GM21619 (cell line): ENCODE measurements around the gene SKA2.
A peak's percentile ranks its signal among the peaks of the same experiment; 100 is the strongest.
"Not testable (repeated sequence)": the region's sequence is repeated elsewhere in the genome, so short reads cannot be mapped to it uniquely, and the experiment has no call there.

Source experiments
- ATAC-seq: cut with Tn5 transposase; IDR thresholded peaks from one replicate; pipeline ENCODE4 v1.9.1; 2021; ENCODE audit not compliant: unreplicated experiment

The SKA2 gene, protein sequence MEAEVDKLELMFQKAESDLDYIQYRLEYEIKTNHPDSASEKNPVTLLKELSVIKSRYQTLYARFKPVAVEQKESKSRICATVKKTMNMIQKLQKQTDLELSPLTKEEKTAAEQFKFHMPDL

DNA sequence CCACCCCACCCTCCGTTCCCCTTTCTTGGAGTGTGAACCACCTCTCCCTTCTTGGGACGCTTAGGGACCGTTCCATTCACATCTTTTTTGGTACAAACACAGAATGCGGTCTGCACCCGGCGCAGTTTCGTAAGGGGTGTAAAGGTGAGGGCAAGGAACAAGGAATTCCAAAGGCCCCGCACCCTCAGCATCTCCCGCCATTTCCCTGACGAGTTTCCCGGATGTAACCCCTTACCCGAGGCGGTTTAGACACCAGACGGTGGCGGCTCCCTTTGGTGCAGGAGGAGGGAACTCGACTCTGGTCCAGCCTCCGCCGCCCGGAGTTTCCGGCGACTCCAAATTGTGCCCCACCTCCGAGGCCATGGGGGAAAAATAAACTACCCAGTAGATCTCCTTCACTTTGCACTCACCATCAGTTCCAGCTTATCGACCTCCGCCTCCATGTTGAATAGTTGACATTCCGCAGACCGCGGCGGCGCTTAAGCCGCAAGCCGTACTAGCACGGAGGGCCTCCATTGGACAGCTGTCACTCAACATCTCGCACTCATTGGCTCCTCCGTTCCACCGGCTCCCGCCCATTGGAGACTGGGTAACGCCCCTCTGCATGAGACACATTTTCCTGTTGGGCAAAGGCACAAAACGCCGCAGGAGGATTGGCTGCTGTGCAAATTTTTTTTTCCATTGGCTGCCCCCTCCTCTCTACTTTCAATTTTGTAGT is at the start of gene SKA2:
Gene SKA2 (minus strand): TSS at position 466 of the 718 bp plus-strand sequence. CDS start 23 bp downstream, at position 443.
- peak; percentile 73 for ATAC-seq

DNA sequence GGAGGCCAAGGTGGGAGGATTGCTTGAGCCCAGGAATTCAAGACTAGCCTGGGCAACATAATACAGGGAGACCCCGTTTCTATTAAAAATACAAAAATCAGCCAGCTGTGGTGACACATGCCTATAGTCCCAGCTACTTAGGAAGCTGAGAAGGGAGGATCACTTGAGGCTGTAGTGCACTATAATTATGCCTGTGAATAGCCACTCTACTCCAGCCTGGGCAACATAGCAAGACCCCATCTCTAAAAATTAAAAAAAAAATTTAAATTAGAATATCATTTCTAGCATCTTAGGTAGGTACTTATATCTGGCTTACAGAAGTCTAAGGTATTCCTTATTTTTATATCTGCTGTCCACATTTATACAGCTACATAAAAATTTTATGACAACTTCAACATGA is 47.3 kb upstream of the SKA2 start:
- no peak for ATAC-seq

DNA sequence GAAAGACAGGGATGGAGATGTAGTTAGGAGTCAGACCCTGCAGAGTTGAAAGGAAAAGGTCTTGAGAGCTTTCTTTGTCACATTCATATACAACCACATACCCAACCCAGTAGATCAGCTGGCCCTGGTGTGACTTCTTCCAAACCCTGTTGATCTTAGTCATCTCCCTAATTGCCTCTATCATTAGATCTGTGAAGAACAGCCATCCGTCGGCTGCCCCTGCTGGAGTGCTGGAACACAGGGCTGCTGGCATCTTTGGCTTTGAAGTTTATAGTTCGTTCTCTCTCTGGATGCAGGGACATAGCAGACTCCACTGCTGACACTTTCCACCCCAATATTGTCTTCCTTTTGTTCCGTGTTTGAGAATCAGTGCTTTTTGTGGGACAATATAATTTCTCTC is 44.4 kb upstream of the SKA2 start:
- ATAC-seq = no peak

DNA sequence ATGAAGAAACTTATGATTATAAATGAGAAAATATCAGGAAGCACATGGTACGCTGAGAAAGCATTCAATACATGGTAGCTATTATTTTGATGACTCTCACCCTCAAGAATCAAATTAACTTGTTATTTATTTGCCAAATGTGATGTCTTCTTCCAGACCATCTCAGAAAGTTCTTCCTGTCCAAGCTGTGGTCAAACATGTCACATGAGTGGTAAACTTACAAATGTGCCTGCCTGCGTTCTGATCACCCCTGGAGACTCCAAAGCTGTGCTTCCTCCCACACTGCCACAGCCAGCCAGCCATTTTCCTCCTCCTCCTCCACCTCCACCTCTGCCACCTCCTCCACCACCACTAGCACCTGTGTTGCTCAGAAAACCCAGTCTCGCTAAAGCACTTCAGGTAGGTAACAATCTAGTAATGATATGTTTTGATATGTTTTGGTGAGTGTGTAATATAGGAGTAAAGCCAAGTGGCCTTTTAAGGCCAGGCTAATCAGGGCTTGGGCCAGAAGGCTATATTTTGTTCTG is 38.4 kb upstream of the SKA2 start:
- ATAC-seq = no peak

DNA sequence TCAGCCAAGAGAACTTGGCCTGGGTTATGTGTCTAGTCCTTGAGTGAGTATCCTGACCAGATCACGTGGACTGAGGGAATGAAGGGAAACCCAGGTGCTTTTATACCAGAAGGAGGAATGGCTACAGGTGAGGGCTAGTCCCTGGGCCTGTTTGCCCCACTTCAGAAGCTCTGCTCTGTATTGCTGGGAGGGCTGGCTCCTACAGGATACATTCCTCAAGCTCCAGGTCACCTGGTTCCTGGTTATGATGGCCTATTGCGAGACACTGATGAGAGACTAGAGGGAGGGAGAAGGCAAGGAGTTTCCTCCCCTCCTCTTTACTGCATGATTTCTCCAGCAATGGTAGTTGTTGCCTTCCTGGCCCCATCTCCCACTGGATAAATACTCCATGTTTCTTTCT is 35.8 kb upstream of the SKA2 start:
- ATAC-seq = no peak

DNA sequence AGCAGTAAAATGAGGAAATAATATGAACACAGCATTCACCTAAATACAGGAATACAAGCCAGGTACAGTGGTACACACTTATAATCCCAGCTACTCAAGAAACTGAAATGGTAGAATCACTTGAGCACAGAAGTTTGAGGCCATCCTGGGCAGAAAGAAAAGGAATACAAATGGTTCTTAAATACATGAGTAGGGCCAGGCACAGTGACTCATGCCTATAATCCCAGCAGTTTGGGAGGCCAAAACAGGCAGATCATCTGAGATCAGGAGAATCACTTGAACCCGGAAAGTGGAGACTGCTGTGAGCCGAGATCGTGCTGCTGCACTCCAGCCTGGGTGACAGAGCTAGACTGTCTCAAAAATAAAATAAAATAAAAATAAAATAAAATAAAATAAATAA is 31.9 kb upstream of the SKA2 start:
- ATAC-seq = no peak

DNA sequence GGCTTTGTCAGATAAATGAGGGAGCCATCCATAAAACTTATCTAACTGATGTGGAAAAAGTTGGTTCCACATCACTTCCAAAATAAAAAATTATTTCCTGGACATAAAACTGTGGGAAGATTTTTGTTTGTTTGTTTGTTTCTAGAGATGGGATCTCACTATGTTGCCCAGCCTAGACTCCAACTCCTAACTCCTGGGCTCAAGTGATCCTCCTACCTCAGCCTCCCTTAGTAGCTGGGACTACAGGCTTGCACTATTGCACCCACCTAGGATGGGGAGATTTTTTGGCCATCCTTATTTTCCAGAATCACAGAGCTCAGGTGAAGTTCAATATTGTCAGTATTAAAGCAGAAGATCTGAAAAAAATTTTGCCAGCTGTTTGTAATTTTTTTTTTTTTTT is 31.0 kb upstream of the SKA2 start:
- no peak for ATAC-seq

DNA sequence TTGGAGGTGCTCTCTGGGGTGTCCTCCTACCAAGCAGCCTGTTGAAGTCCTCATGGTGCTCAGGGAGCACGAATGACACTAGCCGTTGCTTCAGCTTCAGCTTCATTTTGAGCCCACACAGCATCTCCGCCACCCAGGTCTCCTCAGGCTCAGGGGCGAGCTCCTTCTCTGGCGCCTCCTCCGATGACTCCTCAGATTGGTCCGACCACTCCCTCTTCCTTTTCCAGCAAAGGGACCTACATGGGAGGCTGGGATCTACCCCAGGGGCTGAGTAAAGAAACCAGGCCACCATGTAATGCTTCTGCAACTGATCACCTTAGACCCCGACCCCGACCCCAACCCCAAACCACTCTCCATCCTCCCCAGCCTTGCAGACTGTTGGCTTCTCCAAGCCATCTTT is 26.5 kb upstream of the SKA2 start:
- ATAC-seq = no peak

DNA sequence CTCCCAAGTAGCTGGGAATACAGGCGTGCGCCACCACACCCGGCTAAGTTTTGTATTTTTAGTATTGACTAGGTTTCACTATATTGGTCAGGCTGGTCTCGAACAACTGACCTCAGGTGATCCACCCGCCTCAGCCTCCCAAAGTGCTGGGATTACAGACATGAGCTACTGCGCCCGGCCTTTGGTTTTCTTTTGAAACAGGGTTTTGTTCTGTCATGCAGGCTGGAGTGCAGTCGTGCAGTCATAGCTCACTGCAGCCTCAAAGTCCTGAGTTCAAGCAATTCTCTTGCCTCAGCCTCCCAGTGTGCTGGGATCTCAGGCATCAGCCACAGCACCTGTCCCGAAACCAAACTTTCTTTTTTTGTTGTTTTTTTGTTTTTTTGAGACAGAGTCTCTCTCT is 25.6 kb upstream of the SKA2 start:
- ATAC-seq = no peak

DNA sequence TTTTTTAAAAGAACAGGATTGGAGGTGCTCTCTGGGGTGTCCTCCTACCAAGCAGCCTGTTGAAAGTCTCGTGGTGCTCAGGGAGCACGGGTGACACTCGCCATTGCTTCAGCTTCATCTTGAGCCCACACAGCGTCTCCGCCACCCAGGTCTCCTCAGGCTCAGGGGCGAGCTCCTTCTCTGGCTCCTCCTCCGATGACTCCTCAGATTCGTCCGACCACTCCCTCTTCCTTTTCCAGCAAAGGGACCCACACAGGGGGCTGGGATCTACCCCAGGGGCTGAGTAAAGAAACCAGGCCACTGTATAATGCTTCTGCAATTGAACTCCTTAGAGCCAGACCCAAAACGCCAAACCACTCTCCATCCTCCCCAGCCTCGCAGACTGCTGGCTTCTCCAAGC is 24.6 kb upstream of the SKA2 start:
- not testable (repeated sequence) for ATAC-seq

DNA sequence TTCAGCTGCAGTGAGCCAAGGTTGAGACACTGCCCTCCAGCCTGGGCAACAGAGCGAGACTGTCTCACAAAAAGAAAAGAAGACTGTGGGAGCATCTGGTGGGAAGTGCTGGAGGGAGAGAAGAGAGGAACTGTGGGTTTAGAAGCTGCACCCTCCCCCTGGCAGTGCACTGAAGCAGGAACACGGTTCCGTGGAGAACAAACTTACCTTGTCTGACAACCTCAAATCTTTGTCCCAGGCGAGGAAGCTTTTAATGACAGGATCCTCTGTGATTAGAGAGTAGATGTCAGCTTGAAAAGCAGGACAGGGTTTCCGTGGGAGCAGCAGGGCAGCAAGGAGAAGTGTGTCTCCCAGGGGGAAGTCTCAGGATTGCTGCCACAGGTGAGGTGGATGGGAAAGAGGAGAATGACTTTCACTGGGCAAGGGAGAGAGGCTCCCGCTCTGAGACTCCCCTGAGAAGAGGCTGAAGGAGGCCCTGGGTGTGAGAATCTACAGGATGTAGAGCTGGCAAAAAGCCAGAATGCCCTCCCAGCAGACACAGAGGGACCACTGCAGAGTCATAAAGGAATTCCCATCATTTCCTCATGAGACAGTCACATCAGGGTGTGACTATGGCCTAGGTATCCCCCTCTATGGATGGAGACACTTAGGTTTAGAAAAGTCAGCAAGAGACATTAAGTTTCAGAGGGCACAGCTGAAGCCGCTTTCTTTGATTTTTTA is 23.4 kb upstream of the SKA2 start:
- ATAC-seq = no peak

DNA sequence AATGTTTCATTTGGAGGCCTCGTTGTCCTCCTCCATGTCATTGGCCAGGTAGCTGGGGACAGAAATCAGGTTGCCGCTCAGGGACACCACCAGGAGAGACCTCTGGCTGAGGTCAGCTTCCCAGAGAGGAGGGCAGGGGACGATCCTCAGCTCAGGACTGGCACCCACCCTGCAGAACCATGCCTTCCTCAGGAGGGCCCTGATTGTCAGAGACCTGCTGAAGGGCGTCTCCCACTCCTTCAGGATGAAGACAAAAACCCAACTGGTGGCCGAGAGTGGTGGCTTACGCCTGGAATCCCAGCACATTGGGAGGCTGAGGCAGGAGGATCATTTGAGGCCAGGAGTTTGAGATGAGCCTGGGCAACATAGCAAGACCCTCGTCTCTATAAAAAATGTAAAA is 20.1 kb upstream of the SKA2 start:
- no peak for ATAC-seq

DNA sequence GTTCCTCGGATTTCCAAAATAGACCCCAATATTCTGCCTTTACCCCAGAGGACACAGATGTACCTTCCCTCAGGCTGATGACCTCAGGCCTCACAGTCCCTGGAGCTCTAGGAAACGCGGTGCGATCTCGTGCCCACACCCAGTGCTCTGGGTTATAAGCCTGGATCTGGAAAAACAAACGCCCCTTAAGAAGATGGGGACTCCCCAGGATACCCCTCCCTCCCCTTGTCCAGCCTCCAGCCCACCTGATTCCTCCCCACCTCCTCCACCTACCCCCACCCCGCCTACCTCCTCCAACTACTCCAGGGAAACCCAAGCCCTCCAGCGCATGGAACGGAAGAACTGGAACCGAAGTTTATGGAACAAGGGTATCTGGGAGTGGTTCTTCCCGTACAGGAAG is 19.7 kb upstream of the SKA2 start:
- ATAC-seq = no peak

DNA sequence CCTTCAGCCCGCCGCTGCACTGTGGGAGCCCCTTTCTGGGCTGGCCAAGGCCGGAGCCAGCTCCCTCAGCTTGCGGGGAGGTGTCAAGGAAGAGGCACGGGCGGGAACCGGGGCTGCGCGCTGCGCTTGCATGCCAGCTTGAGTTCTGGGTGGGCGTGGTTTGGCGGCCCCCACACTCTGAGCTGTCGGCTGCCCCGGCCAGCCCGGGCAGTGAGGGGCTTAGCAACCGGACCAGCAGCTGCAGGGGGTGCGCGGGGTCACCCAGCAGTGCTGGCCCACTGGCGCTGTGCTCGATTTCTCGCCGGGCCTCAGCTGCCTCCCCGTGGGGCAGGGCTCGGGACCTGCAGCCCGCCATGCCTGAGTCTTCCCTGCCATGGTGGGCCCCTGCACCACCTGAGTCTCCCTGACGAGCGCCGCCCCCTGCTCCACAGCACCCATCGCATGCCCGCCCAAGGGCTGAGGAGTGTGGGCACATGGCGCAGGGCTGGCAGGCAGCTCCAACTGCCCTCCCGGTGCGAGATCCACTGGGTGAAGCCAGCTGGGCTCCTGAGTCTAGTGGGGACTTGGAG is 17.5 kb upstream of the SKA2 start:
- no peak for ATAC-seq

DNA sequence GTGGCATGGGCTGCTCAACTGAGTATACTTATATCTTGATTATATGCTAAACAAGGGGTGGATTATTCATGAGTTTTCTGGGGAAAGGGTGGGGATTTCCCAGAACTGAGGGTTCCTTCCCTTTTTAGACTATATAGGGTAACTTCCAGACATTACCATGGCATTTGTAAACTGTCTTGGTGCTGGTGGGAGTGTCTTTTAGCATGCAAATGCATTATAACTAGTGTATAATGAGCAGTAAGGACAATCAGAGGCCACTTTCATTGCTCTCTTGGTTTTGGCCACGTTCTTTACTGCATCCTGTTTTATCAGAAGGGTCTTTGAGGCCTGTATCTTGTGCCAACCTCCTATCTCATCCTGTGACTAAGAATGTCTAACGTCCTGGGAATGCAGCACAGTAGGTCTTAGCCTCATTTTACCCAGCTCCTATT is 12.6 kb upstream of the SKA2 start:
- ATAC-seq = no peak

DNA sequence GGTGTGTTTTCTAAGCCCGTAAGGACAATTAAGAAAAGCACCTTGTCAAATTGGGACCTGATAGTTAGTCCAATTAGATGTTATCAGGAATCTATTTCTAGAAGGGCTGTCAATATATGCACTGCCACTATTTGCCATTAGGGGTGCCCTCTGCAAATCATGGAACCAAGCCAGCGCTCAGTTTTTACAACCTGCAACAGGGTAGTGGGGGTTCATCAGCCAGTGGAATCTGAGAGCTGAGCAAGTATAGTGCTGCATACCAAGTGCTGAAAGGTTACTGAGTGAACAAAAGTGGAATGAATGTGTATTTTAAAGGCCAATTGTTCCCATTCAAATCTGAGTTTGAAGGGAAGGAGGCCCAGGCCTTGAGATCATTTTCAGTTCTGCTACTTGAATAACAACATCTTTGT is 11.0 kb upstream of the SKA2 start:
- ATAC-seq = peak; percentile 57

DNA sequence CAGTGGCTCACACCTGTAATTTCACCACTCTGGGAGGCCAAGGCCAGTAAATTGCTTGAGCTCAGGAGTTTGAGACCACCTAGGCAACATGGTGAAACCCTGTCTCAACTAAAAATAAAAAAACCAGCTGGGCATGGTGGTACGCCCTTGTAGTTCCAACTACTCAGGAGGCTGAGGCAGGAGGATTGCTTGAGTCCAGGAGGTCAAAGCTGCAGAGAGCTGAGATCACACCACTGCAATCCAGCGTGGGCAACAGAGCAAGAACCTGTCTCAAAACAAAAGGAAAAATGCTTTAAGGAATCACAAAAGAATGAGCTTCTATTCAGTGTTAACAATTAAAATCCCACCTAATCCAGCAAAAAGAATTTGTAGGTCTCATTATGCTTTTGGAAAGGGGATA is 6.5 kb upstream of the SKA2 start:
- ATAC-seq = no peak

DNA sequence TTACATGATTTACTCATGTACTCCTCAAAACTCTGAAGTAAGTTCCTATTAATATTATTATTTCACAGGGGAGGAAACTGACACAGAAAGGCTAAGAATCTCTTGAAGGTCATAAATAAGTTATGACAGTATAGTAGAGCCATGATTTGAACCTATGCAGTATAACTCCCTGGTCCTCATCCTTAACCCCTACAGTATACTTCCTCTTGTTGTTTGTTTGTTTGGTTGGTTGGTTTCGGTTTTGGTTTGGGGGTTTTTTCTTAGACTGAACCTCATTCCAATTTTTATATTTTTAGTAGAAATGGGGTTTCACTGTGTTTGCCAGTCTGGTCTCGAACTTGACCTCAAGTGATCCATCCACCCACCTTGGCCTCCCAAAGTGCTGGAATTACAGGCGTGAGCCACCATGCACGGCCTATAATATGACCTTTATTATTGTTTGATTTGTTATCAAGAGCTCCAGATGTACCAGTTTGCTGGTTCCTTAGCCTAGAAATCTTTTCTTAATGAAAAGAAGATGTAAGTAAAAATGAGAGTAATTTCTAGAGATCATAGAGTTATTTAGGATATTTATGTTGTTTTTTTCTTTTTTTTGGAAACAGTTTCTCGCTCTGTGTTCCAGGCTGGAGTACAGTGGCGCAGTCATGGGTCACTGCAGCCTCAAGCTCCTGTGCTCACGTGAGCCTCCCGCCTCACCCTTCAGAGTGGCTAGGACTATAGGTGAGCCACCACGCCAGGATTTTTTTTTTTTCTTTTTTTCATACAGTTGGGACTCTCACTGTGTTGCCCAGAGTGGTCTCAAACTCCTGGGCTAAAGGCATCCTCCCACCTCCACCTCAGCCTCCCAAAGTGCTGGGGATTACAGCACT is 5.4 kb upstream of the SKA2 start:
- no peak for ATAC-seq

DNA sequence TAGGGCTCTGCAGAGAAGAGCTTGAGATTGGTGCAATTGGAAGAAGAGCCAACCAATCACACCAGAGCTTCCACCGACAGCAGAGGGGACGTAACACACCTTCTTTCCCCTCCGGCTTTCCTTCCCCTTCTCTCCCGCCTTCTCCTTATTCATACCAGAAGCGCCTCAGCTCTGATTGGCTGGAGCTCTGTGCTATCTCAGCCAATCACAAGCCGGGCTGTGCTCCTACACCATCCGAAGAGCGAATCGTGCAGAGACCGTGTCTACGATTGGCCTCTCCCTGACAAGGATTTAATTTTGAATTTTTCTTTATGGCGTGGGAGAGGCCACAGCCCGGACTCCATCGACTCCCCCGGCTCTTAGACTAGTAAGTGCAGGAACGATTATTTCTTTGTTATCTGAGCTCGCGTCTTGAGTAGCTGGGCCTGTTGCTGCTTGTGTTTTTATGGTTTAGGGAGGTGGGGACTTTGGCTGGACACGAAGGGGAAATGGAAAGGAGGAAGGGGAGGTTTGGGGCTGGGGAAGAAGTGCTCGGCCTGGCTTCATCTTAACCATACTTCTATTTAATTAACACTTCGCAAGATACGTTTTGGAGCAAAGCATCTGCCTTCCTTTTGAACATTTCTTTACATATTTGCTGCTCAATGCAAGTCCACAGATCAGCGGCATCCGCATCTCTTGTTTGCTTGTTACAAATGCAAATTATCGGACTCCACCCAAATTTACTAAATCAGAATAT is 622 bp upstream of the SKA2 start, which contains the start of gene PRR11:
Gene PRR11 (plus strand): TSS at position 308 of the 739 bp plus-strand sequence. CDS start 14,007 bp downstream, outside the sequence.
- ATAC-seq = peak; percentile 81

DNA sequence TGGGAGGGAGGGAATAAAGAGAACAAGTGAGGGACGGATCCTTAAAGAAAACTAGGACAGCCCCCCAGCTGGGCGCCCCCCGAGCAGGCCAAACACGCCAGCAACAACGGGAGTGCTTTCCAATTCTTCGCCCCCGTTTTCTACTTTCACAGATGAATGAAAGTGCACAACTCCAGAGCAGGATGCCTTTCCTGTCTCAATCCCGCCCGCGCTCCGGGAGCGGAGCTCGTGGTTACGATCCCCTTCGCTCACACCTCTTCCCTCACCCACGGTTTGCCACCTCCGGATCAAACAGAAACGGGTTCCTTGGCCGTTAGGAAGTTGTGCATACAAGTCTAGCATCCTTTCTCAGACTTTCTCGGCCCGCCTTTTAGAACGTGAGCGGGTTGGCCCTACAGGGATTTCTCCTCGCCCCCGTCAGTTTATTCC is 680 bp downstream of the SKA2 start:
- no peak for ATAC-seq
